ENCODE data around the gene COL16A1. TPM values are rescaled to one million over a fixed set of nuclear protein-coding genes. Genes with fewer than 3 reads are reported as not detected.

Gene COL16A1
- total RNA-seq: 0.42 and 0.44 TPM in 2 replicates

DNA sequence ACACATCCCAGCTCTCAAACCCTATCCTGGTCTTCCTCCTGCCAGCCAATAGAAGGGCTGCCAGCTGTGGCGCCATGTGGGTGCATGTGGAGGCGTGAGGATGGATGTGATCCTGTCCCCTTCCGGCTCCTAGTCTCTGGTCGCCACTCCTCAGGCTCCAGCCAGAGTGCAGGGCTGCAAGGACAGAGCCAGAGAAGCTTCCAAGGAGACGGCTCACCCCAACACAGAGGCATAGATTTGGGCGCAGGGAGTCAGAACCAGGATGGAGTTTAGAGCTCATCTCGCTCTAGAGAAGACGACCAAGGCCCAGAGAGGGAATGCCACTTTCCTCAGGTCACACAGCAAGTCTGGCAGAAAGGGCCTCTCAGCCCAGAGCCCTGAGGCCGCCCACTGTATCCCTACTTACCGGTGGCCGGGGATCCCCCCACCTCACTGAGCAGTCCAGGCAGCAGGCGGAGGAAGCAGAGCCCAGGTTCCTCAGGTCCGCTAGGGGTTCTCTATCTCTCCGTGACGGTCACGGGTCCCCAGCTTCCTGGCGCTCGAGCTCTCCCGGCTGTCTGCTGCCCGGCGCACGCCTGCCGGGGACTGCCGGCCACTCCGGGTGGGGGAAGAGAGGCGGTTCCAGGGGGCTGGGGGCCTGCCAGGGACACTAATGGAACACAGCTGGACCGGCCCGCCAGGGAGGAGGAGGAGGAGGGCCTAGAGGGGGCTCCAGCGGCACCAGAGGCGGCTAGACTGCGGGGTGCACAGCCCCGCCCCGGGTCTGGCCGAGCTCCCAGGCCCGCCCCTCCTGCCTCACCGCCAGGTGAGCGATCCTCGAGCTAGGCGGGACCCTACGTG, at the start of gene COL16A1:
COL16A1 (minus strand) TSS at position 587 of the 840 bp plus-strand sequence. CDS start 1,824 bp downstream, outside the sequence.
- intact Hi-C loops (cut with micrococcal nuclease): loop anchor here (2.0 kb wide), 1 partner anchor 39 kb away; no protein-coding TSS in a partner anchor

DNA sequence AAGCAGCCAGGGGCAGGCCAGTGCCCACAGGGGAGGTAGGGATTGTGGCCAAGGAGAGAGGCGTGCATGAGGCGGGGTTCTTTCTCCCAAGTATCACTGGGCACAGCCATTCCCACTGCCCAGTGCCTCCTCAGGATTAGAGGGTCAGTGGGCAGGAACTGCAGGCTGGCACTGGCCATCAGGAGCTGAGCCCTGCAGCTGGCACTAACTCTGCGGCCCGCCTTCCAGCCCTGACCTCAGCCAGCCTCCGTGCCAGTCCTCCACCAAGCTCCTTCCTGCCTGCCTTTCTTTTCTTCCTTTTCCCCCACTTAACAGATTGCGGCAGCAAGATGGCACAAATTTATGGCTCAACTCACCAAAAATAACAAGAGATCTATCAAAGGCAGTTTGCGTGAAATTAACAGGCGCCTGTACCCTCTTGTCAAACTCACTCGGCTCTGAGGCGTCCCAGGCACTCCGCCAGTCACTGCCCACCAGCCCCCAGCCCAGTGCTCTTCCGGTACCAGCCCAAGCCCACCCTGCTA, 49.2 kb upstream of the COL16A1 start:
- intact Hi-C loops (cut with micrococcal nuclease): no loop called here

- intact Hi-C loops (cut with micrococcal nuclease): no loop called here
These were observed 48.4 kb upstream of the COL16A1 start for GRCh38 chr1:31752258-31752657.

- intact Hi-C loops (cut with micrococcal nuclease): no loop called here
These were observed 48.0 kb upstream of the COL16A1 start for GRCh38 chr1:31751822-31752241.

DNA sequence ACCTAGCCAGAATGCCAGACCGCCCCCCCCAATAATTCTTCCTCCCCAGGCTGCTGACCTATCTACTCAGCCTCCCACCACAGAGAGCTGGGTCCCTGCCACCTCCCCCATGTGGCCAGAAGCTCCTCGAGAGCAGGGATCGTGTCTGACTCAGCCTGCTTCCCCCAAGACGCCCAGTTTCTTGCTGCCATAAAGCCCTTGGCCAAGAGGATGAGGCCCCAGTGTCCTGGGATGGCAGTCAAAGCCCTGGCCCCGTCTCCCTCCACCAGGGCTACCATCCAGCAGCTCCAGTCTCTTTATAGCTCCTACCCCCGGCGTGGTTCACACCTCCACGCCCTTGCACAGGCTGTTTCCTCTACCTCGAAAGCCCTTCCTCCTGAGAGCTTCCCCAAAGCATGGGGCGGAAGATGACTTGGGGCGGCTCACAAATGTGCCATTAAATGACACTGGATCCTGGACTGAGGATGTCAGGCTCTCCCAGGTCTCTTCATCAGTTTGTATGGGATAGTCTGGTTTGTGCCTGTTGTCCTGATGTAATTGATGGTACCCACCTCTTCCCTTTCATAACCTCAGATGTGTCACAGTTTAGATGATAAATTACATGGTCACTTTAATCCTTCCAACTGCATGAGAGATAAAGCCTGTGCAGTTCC, 47.2 kb upstream of the COL16A1 start:
- intact Hi-C loops (cut with micrococcal nuclease): no loop called here

GRCh38 chr1:31749785-31750735, 46.2 kb upstream of the COL16A1 start:
- intact Hi-C loops (cut with micrococcal nuclease): loop anchor here (1.0 kb wide), 1 partner anchor 87 kb away; no protein-coding TSS in a partner anchor

- intact Hi-C loops (cut with micrococcal nuclease): no loop called here
These were observed 44.5 kb upstream of the COL16A1 start for GRCh38 chr1:31748365-31748764.

GRCh38 chr1:31747304-31747703, 43.5 kb upstream of the COL16A1 start:
- intact Hi-C loops (cut with micrococcal nuclease): no loop called here

- intact Hi-C loops (cut with micrococcal nuclease): no loop called here
These were observed 42.9 kb upstream of the COL16A1 start for GRCh38 chr1:31746687-31747086.

- intact Hi-C loops (cut with micrococcal nuclease): loop anchor here (1.0 kb wide), 2 partner anchors 82 to 182 kb away; no protein-coding TSS in a partner anchor
These were observed 42.3 kb upstream of the COL16A1 start for GRCh38 chr1:31745946-31746670.

DNA sequence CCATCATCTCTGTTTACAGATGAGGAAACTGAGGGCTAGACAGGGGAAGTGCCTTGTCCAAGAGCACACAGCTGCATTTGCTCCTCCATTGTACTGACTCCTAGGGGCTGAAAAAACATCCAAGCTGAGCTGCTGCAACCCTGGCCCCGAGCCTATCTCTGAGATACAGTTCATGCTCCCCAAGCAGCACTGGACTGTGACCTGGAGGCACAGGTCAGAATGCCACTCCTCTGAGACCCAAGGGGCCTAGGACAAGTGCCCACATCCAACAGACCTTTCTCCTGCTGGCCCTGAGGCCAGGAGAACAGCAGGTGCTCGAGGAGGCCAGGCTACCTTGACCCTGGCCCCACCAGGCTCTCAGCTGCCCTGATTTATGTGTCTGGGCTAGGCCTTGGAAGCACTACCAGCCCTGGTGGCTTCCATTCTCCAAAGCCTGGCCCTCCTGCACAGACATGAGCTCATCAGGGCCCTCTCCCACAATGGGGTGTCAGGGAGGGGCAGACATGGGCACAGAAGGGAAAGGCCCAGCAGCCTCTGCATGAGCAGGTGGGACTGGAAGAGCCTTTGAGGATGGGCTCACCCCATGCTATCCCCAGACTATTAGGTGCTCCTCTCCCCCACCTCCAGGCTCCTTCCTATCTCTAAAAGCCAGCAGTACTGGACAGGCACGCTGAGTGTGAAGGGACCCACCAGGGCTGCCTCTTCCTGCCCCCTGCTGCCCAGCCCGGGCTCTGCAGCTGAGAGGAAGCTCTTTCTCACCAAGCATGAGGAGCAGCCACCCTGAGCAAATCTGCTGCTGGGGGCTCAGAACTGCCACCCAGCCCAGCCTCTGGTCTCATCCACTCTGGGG, 41.5 kb upstream of the COL16A1 start:
- intact Hi-C loops (cut with micrococcal nuclease): loop anchor here (1.0 kb wide), 2 partner anchors 81 to 181 kb away; no protein-coding TSS in a partner anchor

GRCh38 chr1:31744165-31744888, 40.5 kb upstream of the COL16A1 start:
- intact Hi-C loops (cut with micrococcal nuclease): no loop called here

- intact Hi-C loops (cut with micrococcal nuclease): no loop called here
These were observed 38.8 kb upstream of the COL16A1 start for GRCh38 chr1:31742462-31743212.

GRCh38 chr1:31739346-31739745, 35.5 kb upstream of the COL16A1 start:
- intact Hi-C loops (cut with micrococcal nuclease): no loop called here

DNA sequence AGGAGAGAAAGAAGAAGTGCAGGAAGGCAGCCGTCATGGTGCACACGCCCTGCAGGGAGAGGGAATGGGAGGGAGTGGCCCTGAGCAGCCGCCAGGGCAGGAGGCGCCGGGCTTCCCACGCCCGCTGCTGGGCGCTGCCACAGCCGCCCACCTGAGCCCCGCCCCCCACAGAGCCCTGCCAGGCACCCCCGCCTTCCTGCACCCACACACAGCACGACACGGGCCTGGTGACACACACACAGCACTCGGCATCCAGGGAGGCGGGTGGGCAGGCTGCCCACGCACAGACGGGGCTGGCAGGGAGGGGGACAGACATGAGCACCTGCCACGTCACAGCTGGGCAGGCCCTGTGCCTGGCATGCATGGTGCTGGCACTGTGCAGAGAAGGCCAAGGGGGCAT, 32.9 kb upstream of the COL16A1 start:
- intact Hi-C loops (cut with micrococcal nuclease): no loop called here

GRCh38 chr1:31735571-31735970, 31.8 kb upstream of the COL16A1 start:
- intact Hi-C loops (cut with micrococcal nuclease): no loop called here

- intact Hi-C loops (cut with micrococcal nuclease): no loop called here
These were observed 30.8 kb upstream of the COL16A1 start for GRCh38 chr1:31734582-31735107.

Measured in T-helper 1 cell treated with Interleukin-12 subunit alpha and Interleukin-12 subunit beta and Interleukin-4 antibody, amounts not matched to agents 30 ng/mL and 1 ng/mL, for 36 hours (primary cell).